Transverse colon (tissue), 4 donors: ENCODE measurements around the gene RAD51AP1.

ENCODE experiments used
- CTCF ChIP-seq, 5 experiments: fragments of 200-600 bp in 3 of 5; fragments of 450-650 bp in 2 of 5; sonication (generic) in 3 of 5; IDR thresholded peaks; 1 replicate in 2 of 5; 2 replicates in 3 of 5; pipeline ENCODE4 v1.5.1; 2016 to 2017; ENCODE audit warnings: antibody characterized with exemption in 5 of 5, inconsistent platforms in 3 of 5, mild to moderate bottlenecking in 2 of 5, moderate library complexity in 1 of 5
- POLR2A ChIP-seq: fragments of 450-650 bp; IDR thresholded peaks from one replicate; pipeline ENCODE4 v1.6.1; 2016; ENCODE audit warnings: antibody characterized with exemption, mild to moderate bottlenecking, moderate library complexity
- POLR2AphosphoS5 ChIP-seq, 3 donors: sonication (generic); formaldehyde crosslinking; IDR thresholded peaks; one replicate each; pipeline ENCODE4 v1.6.1; 2016; ENCODE audit warnings: antibody characterized with exemption in 3 of 3

DNA sequence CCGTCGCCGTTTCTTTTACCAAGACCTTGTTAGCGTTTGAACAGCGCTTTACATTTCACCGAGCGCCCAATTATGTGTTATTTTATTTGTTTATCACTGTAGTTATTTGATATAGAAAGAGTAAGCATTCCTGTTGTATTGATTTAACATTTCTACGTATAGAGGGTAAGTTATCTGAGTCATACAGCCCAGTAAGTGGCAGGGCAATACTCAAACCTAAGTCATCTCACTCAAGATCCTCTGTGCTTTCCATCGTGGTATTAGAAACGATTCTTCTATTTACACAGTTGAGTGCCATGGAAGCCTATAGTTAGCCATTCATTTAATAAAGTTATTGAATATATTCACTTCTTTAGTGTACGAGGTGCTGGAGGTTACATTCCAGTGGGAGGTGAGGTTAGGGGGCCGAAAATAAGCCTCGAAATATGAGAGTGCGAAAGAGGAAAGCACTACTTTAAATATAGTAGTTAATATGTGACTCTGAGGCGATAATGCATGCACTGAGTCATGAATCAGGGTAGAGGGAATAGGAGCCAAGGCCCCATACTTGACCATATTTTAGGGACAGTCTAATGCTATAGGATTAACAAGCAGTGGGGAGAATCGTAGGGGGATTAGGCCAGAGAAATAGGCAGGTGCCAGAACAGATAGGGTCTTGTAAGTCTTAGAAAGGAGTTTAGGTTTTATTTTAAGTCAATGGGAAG lies 629 bp downstream of the RAD51AP1 start:
- TF ChIP-seq CTCF (IDR thresholded peaks at IDR 0.05) = no peak
- no peak for TF ChIP-seq POLR2A
- TF ChIP-seq POLR2AphosphoS5 (IDR thresholded peaks at IDR 0.05) = no peak
